ENCODE results near the gene THADA. TPM values are rescaled to one million over a fixed set of nuclear protein-coding genes. Genes with fewer than 3 reads are reported as not detected.

Gene THADA
- total and polyA plus RNA-seq, 12 donors, result 7.5 to 18.0 (median 15.2) TPM

DNA sequence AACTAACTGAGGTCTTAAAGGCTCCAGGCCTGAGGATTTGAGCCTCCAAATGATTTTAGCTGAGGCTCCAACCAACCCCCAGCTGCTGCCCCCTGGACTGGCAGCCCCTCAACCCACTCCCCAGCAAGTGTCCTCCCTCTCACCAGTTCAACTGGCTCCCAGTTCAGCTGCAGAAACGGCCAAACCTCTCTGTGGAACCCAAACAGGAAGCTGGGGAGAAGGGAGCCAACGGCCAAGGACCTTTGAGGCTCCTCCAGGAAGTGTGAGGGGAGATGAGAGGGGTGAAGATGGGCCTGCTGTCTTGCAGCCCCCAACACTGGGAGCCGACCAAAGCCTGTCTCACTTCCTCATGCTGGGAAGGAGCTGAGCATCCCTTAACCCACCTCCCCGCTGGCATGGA, 394.3 kb downstream of the THADA start:
- ATAC-seq, result no peak
- no peak for DNase-seq
- Histone ChIP-seq H3K27me3 (no peaks in the 10 kb centered on the region), H3K4me1 (peaks cover 0 to 18% (median 0%) of the 10 kb centered on the region in 9 donors), H3K27ac (no peak overlapping the region), H3K36me3 (no peaks in the 10 kb centered on the region), H3K9me3 (no peaks in the 10 kb centered on the region), H3K4me3 (no peak overlapping the region)
- 65 to 73% methylated on average over 4 of the region's 4 CpGs for WGBS, 2 donors
- TF ChIP-seq CTCF (IDR thresholded peaks at IDR 0.05), result no peak
- intact Hi-C loops (cut with DNase I), result no loop called here

DNA sequence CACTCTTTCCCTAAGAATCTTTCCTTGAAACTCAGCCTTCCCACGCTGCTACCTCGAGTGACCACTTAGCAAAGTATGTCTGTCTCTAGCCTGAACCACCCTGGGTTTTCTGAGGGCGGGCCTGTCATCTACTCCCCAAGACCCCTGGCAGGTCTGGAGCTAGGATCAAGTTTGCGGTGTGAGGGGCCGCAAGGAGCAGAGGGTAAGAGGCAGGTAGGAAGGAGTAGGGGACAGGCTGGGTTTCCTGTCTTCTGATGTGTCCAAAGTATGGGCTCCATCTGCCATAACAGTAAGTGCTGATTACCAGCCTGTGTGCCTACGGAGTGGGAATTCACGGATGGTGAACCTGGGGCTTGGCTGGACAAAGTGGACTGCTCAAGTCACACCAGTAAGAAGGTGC, 394.8 kb downstream of the THADA start:
- Histone ChIP-seq H3K36me3 (no peaks in the 10 kb centered on the region), H3K27ac (no peak overlapping the region), H3K9me3 (no peaks in the 10 kb centered on the region), H3K27me3 (no peaks in the 10 kb centered on the region), H3K4me3 (no peak overlapping the region), H3K4me1 (peaks cover 0 to 18% (median 0%) of the 10 kb centered on the region in 9 donors)
- DNase-seq, result no peak
- 95 to 97% methylated on average over 7 of the region's 7 CpGs for WGBS, 2 donors
- TF ChIP-seq CTCF (IDR thresholded peaks at IDR 0.05), result no peak
- no peak for ATAC-seq
- intact Hi-C loops (cut with DNase I), result no loop called here

GRCh38 chr2:43199492-43200488, 396.0 kb downstream of the THADA start:
- DNase-seq (no peak), ATAC-seq (peak in 2 of 8 donors; percentile 21 to 35)
- 86 to 87% methylated on average over 16 of the region's 16 CpGs for WGBS, 2 donors

DNA sequence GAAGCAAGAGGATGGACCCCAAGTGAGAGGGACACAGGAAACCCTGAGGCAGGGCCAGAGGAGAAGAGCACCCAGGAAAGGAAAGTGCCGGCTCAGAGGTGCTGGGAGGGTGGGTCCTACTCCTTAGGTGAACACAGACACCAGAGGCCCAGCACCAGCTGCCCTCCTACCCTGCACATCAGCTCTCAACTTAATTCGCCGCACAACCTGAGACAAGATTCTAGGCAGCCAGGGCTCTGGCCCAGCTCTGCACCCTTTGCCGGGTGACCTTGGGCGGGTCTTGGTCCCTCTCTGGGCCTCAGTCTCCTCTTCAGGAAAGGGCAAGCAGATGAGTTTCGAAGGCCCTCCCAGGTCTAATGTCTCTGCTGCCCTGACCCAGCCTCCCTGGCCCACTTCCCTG, 397.6 kb downstream of the THADA start:
- Histone ChIP-seq H3K36me3 (no peaks in the 10 kb centered on the region), H3K27ac (no peak overlapping the region), H3K27me3 (no peaks in the 10 kb centered on the region), H3K4me1 (peaks cover 0 to 38% (median 0%) of the 10 kb centered on the region in 9 donors), H3K9me3 (no peaks in the 10 kb centered on the region), H3K4me3 (no peak overlapping the region)
- DNase-seq (no peak), ATAC-seq (no peak)
- whole genome bisulfite sequencing, 2 donors, result 95 to 98% methylated on average over 6 of the region's 6 CpGs
- intact Hi-C loops (cut with DNase I), result no loop called here
- TF ChIP-seq CTCF (IDR thresholded peaks at IDR 0.05), result no peak

More at GRCh38 chr2:43199492-43200488, 396.0 kb downstream of the THADA start:
- Histone ChIP-seq H3K9me3 (no peaks in the 10 kb centered on the region), H3K4me3 (no peak overlapping the region), H3K36me3 (no peaks in the 10 kb centered on the region), H3K27me3 (no peaks in the 10 kb centered on the region), H3K4me1 (peaks cover 0 to 24% (median 0%) of the 10 kb centered on the region in 9 donors), H3K27ac (no peak overlapping the region)
- intact Hi-C loops (cut with DNase I), result no loop called here
- TF ChIP-seq CTCF (IDR thresholded peaks at IDR 0.05), result no peak

Data from heart right ventricle (tissue), 16 donors.